ENCODE data around the gene PRELP. TPM values are rescaled to one million over a fixed set of nuclear protein-coding genes. Genes with fewer than 3 reads are reported as not detected.

The PRELP gene
- total and polyA plus RNA-seq, 9 of the 15 experiments (the other 6 are each of a cell fraction or from before 2014, with no cell fraction given): 0.04 TPM; not detected in 8

- intact Hi-C loops (cut with micrococcal nuclease): loop anchor here (1.0 to 5.0 kb wide), 2 partner anchors 104 to 177 kb away; no protein-coding TSS in a partner anchor
These were observed 31.4 kb upstream of the PRELP start for GRCh38 chr1:203444171-203444576.

More at GRCh38 chr1:203444171-203444576, 31.4 kb upstream of the PRELP start:
- Histone ChIP-seq H3K4me1 (replicated peaks in 1 of 2; ENCODE audit: control insufficient read depth in 2 of 2, insufficient read depth in 2 of 2, low read length in 2 of 2) (no peaks in the 10 kb centered on the region), H3K4me3 (no peak overlapping the region), H3K9ac (ENCODE audit: insufficient read depth in 1 of 2, low read depth in 2 of 2, low read length in 2 of 2) (no peak overlapping the region), H2AFZ (ENCODE audit: low read depth, low read length) (no peak overlapping the region), H3K4me2 (ENCODE audit: insufficient read depth, low read length) (no peak overlapping the region), H3K9me3 (replicated peaks; ENCODE audit: control insufficient read depth, insufficient read depth, low read depth, low read length) (no peaks in the 10 kb centered on the region; the same call in 1 of the 2 replicates), H3K27ac (ENCODE audit: extremely low read depth, low read depth, low read length) (no peak overlapping the region), H3K27me3 (ENCODE audit: control insufficient read depth in 2 of 2, insufficient read depth in 2 of 2, low read length in 2 of 2) (peaks cover 18 to 44% of the 10 kb centered on the region in 2 experiments; a peak in 4 of 5 replicates), H3K36me3 (ENCODE audit: control insufficient read depth, insufficient read depth, low read length) (no peaks in the 10 kb centered on the region), H3K9me1 (ENCODE audit: control insufficient read depth, insufficient read depth, low read length) (no peaks in the 10 kb centered on the region), H4K20me1 (replicated peaks; ENCODE audit: control insufficient read depth, insufficient read depth, low read length) (no peaks in the 10 kb centered on the region), H3K79me2 (ENCODE audit: control insufficient read depth, insufficient read depth, low read length) (no peaks in the 10 kb centered on the region)
- FAIRE-seq (no peak), DNase-seq (ENCODE audit: extremely low read depth in 1 of 4, low spot score in 3 of 4) (no peak), ATAC-seq (peak; percentile 45; the same call in 1 of the 3 replicates)
- no TSS peak for BruUV-seq (replicated peaks)
- TF ChIP-seq REST (IDR thresholded peaks at IDR 0.05; ENCODE audit: borderline replicate concordance) (peak; percentile 45; the same call in 1 of the 2 replicates), REST (CRISPR knock-in tag; IDR thresholded peaks at IDR 0.05; ENCODE audit: low read depth) (no peak), CTCF (IDR thresholded peaks at IDR 0.05 in 2 of 3, conservative IDR thresholded peaks at IDR 0.05 in 1 of 3; ENCODE audit: insufficient read depth in 2 of 3, low read depth in 1 of 3, low read length in 3 of 3) (peak; percentile 37 to 56 (median 37); a peak in 5 of 6 replicates), KAT7 (CRISPR knock-in tag; IDR thresholded peaks at IDR 0.05; ENCODE audit: borderline replicate concordance) (no peak), RAD21 (CRISPR knock-in tag; conservative IDR thresholded peaks at IDR 0.05 in 1 of 2, IDR thresholded peaks at IDR 0.05 in 1 of 2) (peak in 1 of 2 experiments; percentile 68; a peak in 2 of 4 replicates), ZNF76 (CRISPR knock-in tag; IDR thresholded peaks at IDR 0.05; ENCODE audit: borderline replicate concordance) (no peak), MAX (CRISPR knock-in tag; IDR thresholded peaks at IDR 0.05) (no peak)
- CTCF ChIA-PET (ENCODE audit: low intra/inter-chr PET ratio): interaction anchor here (1.2 to 1.5 kb wide), 2 partner anchors 104 to 177 kb away, joined by 4 to 8 read pairs; no protein-coding TSS in a partner anchor
- in situ Hi-C loops (cut with MboI): loop anchor here (5.0 kb wide), 1 partner anchor 102 kb away; no protein-coding TSS in a partner anchor
- POLR2A ChIA-PET: no interaction called here
- 0% methylated on average over 1 of the region's 1 CpG for WGBS (ENCODE audit: insufficient coverage, low coverage, missing lambda C conversion rate)
